Karpas-422 (cell line): Measurements from ENCODE around the gene SCN3A. TPM values are rescaled to one million over a fixed set of nuclear protein-coding genes. Genes with fewer than 3 reads are reported as not detected.

Source experiments
- DNase-seq: peaks from one replicate; pipeline ENCODE4 v3.0.0-alpha.2; 2015
- H2AFZ ChIP-seq: fragments of 200-600 bp; sonication (generic); 2 replicates; pipeline ENCODE4 v1.6.1; 2014; ENCODE audit warnings: antibody characterized with exemption, low read length, mixed read lengths
- H3K27ac ChIP-seq: fragments of 200-600 bp; sonication (generic); 2 replicates; pipeline ENCODE4 v1.5.1; 2014; ENCODE audit warnings: mild to moderate bottlenecking, low read length, moderate library complexity
- H3K27me3 ChIP-seq: fragments of 200-600 bp; sonication (generic); 2 replicates; pipeline ENCODE4 v1.6.1; 2014; ENCODE audit warnings: low read length, mixed read lengths
- H3K36me3 ChIP-seq: fragments of 200-600 bp; sonication (generic); 2 replicates; pipeline ENCODE4 v1.6.1; 2014; ENCODE audit warnings: low read length, mixed read lengths; ENCODE audit not compliant: insufficient read depth
- H3K4me1 ChIP-seq: fragments of 200-600 bp; sonication (generic); 2 replicates; pipeline ENCODE4 v1.6.1; 2014; ENCODE audit warnings: mild to moderate bottlenecking, low read length, mixed read lengths
- H3K4me2 ChIP-seq: fragments of 200-600 bp; sonication (generic); 2 replicates; pipeline ENCODE4 v1.6.1; 2014; ENCODE audit warnings: low read length, low read depth, mild to moderate bottlenecking; ENCODE audit not compliant: poor library complexity, severe bottlenecking
- H3K4me3 ChIP-seq: fragments of 200-600 bp; sonication (generic); 2 replicates; pipeline ENCODE4 v1.5.1; 2014; ENCODE audit warnings: mild to moderate bottlenecking, antibody characterized with exemption, low read length, mixed read lengths
- H3K79me2 ChIP-seq: fragments of 200-600 bp; sonication (generic); 2 replicates; pipeline ENCODE4 v1.6.1; 2014; ENCODE audit warnings: mild to moderate bottlenecking, low read length, mixed read lengths
- H3K9ac ChIP-seq: fragments of 200-600 bp; sonication (generic); 2 replicates; pipeline ENCODE4 v1.6.0; 2014; ENCODE audit warnings: low read length
- H3K9me2 ChIP-seq: fragments of 200-600 bp; sonication (generic), shearing (Covaris generic); replicated peaks from 2 replicates; pipeline ENCODE4 v1.6.0; 2014; ENCODE audit warnings: mild to moderate bottlenecking, low read length, moderate library complexity; ENCODE audit not compliant: insufficient read depth
- H3K9me3 ChIP-seq: fragments of 300-700, 200-600 bp; sonication (generic); 2 replicates; pipeline ENCODE4 v1.6.1; 2014; ENCODE audit warnings: low read length, mixed read lengths
- H4K20me1 ChIP-seq: fragments of 200-600 bp; sonication (generic); 2 replicates; pipeline ENCODE4 v1.6.1; 2014; ENCODE audit warnings: mild to moderate bottlenecking, antibody characterized with exemption, low read length, low read depth; ENCODE audit not compliant: insufficient read depth
- total RNA-seq: library from RNA; depleted of rRNA; stranded (reverse); fragments of >200 nt; shearing (Covaris generic); gene quantifications from 2 replicates; pipeline ENCODE4 v1.2.3, GENCODE V29; 2014; ENCODE audit warnings: low replicate concordance

SCN3A gene
- total RNA-seq, 1 experiment from 2014 or later: not detected

- Histone ChIP-seq H3K27ac (no peak overlapping the region), H3K36me3 (no peaks in the 10 kb centered on the region), H3K4me2 (no peak overlapping the region), H3K9me2 (no peaks in the 10 kb centered on the region), H3K4me1 (no peaks in the 10 kb centered on the region), H2AFZ (no peak overlapping the region), H3K27me3 (no peaks in the 10 kb centered on the region), H3K9me3 (no peaks in the 10 kb centered on the region), H3K9ac (no peak overlapping the region), H4K20me1 (no peaks in the 10 kb centered on the region), H3K79me2 (no peaks in the 10 kb centered on the region), H3K4me3 (no peak overlapping the region)
- no peak for DNase-seq
These were observed 56.4 kb downstream of the SCN3A start for GRCh38 chr2:165147186-165148045.

DNA sequence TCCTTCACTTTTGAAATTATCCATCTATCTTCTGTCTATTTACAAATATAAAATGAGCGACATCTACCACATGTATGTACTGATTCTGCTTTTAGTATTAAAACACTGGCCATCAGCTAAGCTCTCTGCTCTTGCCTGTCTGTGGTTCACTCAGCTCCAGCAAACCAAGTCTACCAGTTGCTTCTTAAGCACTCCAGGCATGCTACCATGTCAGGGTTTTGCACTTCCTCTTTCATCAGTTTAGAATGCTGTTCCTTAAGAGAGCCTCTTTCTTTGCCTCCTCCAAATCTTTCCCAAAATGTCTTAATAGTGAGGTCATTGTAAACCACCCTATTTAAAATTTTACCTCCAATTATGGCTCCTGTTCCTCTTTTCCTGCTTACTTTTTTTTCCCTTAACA is 59.5 kb downstream of the SCN3A start:
- Histone ChIP-seq H3K9me3 (no peaks in the 10 kb centered on the region), H3K79me2 (no peaks in the 10 kb centered on the region), H3K9me2 (no peaks in the 10 kb centered on the region), H3K4me3 (no peak overlapping the region), H3K4me2 (no peak overlapping the region), H2AFZ (no peak overlapping the region), H3K27ac (no peak overlapping the region), H3K27me3 (no peaks in the 10 kb centered on the region), H3K4me1 (no peaks in the 10 kb centered on the region), H4K20me1 (no peaks in the 10 kb centered on the region), H3K36me3 (no peaks in the 10 kb centered on the region), H3K9ac (no peak overlapping the region)
- no peak for DNase-seq

DNA sequence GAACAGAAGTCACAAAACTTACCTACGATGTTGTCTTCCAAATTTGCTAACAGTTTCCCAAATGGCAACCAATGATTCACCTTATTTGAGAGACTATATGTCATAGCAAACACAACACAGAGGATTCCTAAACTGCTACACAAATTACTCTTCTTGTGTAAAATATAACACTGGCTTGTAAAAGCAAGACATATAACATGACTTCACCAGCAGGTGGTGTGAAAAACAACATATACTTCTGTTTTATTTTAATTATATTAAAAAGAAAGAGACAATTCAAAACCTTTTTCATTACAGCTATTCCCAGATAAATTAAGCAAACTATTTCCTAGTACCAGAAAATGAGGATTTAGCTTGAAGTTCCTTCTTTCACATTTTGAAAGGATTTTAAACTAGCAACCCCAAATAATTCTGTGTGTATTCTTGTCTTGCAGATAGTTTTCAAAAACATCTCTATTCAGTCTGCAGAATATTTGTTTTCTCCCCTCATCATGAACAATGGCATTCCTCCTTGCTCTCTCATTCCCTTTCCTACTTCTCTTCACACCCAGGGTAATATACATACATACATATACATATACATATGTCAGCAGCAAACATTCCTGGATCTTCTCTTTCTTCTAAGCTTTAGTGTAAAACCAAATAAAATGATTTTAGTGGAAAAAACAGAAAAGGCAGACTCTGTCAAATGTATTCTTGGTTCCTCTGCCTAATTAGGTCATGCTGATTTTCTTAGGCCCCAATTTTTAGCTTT is 62.1 kb downstream of the SCN3A start:
- H4K20me1 ChIP-seq: no peaks in the 10 kb centered on the region
- no peak overlapping the region for H2AFZ ChIP-seq
- DNase-seq: no peak
- no peak overlapping the region for H3K4me2 ChIP-seq
- no peaks in the 10 kb centered on the region for H3K9me3 ChIP-seq
- no peaks in the 10 kb centered on the region for H3K36me3 ChIP-seq
- H3K27me3 ChIP-seq: no peaks in the 10 kb centered on the region
- no peaks in the 10 kb centered on the region for H3K4me1 ChIP-seq
- no peaks in the 10 kb centered on the region for H3K9me2 ChIP-seq
- no peaks in the 10 kb centered on the region for H3K79me2 ChIP-seq
- no peak overlapping the region for H3K9ac ChIP-seq
- no peak overlapping the region for H3K27ac ChIP-seq
- no peak overlapping the region for H3K4me3 ChIP-seq

DNA sequence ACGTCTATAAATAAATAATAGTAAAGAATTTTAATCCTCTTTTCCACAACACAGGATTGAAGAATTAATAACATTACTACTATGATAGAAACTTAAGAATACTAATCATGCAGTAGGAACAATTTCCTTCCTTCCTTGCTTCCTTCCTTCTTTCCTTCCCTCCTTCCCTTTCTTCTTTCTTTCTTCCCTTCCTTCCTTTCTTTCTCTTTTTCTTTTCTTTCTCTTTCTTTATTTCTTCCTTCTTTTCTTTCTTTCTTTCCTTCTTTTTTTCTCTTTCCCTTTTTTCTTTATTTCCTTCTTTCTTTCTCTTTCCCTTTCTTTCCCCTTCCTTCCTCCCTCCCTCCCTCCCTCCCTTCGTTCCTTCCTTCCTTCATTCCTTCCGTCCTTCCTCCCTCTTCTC is 77.6 kb downstream of the SCN3A start:
- no peaks in the 10 kb centered on the region for H3K9me3 ChIP-seq
- no peak overlapping the region for H3K27ac ChIP-seq
- no peak for DNase-seq
- no peaks in the 10 kb centered on the region for H3K27me3 ChIP-seq
- no peak overlapping the region for H2AFZ ChIP-seq
- H3K79me2 ChIP-seq: no peaks in the 10 kb centered on the region
- no peaks in the 10 kb centered on the region for H3K9me2 ChIP-seq
- H3K4me1 ChIP-seq: no peaks in the 10 kb centered on the region
- no peak overlapping the region for H3K9ac ChIP-seq
- no peak overlapping the region for H3K4me2 ChIP-seq
- no peak overlapping the region for H3K4me3 ChIP-seq
- H4K20me1 ChIP-seq: no peaks in the 10 kb centered on the region
- no peaks in the 10 kb centered on the region for H3K36me3 ChIP-seq

DNA sequence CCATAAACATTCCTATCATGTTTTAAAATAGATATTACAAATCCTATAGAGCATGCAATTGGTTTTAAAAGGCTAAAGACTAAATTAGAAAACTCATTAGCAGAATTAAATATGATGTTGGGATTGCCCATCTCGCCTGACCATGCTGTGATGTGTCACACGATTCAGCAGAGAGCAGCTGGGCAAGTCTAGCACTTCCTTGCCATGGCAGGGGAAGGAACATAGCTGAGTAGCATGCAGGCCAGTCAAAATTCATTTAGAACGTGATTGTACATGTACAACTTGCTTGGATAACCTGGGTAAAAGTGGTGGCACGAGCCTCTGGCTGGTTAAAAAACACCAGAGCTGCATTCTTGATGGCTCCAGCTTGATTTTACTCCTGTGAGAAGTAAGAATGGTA is 81.3 kb downstream of the SCN3A start:
- Histone ChIP-seq H3K9me3 (no peaks in the 10 kb centered on the region), H3K4me2 (no peak overlapping the region), H3K79me2 (no peaks in the 10 kb centered on the region), H3K4me3 (no peak overlapping the region), H4K20me1 (no peaks in the 10 kb centered on the region), H3K27ac (no peak overlapping the region), H3K4me1 (no peaks in the 10 kb centered on the region), H3K36me3 (no peaks in the 10 kb centered on the region), H2AFZ (no peak overlapping the region), H3K27me3 (no peaks in the 10 kb centered on the region), H3K9me2 (no peaks in the 10 kb centered on the region), H3K9ac (no peak overlapping the region)
- DNase-seq: no peak

DNA sequence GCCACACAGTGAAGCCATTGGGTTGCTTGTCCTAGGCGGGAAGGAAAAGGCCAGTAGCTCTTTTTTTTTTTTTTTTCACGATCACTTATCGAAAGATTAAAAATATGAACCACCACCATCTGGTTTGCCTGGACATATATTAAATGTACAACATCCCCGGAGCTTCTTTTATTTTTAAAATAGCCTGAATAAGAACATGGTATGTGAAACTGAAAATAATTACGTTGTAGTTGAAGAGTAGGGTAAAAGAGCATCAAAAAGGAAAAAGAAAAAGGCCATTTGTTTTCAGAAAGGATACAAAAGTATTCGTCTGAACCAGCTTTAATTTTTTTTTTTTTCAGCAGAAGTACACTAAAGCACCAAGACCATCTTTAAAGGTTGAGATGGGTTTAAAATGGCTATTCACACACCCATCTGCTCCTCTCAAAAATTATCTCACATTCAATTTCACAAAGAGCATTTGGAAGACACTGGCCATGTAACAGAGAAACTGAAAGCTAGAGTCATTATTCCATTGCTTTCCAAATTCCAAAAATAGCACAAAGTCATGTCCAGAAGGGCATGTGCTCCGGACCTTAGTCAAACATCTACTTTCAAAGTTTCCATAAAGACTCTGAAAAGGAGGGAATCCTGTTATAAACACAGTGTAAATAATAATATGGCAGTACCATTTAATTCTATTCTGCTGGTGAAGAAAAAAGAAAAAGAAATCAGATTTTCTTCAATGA is 82.9 kb downstream of the SCN3A start:
- H3K9me2 ChIP-seq: no peaks in the 10 kb centered on the region
- DNase-seq: no peak
- no peak overlapping the region for H3K9ac ChIP-seq
- H3K4me2 ChIP-seq: no peak overlapping the region
- H3K27me3 ChIP-seq: no peaks in the 10 kb centered on the region
- no peaks in the 10 kb centered on the region for H3K79me2 ChIP-seq
- no peaks in the 10 kb centered on the region for H3K9me3 ChIP-seq
- no peak overlapping the region for H3K27ac ChIP-seq
- H3K4me3 ChIP-seq: no peak overlapping the region
- H3K36me3 ChIP-seq: no peaks in the 10 kb centered on the region
- H2AFZ ChIP-seq: no peak overlapping the region
- H4K20me1 ChIP-seq: no peaks in the 10 kb centered on the region
- no peaks in the 10 kb centered on the region for H3K4me1 ChIP-seq

DNA sequence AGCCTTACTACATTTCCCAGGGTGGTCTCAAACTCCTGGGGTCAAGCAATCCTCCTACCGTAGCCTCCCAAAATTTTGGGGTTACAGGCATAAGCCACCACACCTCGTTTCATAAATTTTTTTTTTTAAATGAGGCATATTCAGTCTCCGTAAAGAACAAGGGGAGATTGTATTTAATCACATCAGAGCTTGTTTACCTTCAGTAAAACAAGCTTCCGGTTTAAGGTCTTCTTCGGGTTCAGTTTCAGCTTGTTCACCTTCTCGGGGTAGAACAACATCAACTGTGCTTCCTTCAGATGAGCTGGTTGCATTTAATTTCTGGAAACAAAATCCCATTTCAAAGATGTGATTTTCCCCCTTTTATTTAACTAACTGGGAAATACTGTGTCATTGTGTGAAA is 88.6 kb downstream of the SCN3A start:
- Histone ChIP-seq H3K4me3 (no peak overlapping the region), H3K79me2 (no peaks in the 10 kb centered on the region), H2AFZ (no peak overlapping the region), H3K4me2 (no peak overlapping the region), H3K27me3 (no peaks in the 10 kb centered on the region), H3K9ac (no peak overlapping the region), H3K27ac (no peak overlapping the region), H3K9me2 (no peaks in the 10 kb centered on the region), H3K9me3 (no peaks in the 10 kb centered on the region), H3K4me1 (no peaks in the 10 kb centered on the region), H4K20me1 (no peaks in the 10 kb centered on the region), H3K36me3 (no peaks in the 10 kb centered on the region)
- no peak for DNase-seq

GRCh38 chr2:165114346-165114939 is 89.4 kb downstream of the SCN3A start:
- Histone ChIP-seq H3K4me3 (no peak overlapping the region), H3K36me3 (no peaks in the 10 kb centered on the region), H3K27me3 (no peaks in the 10 kb centered on the region), H4K20me1 (no peaks in the 10 kb centered on the region), H3K9me2 (no peaks in the 10 kb centered on the region), H3K27ac (no peak overlapping the region), H3K9me3 (no peaks in the 10 kb centered on the region), H3K4me2 (no peak overlapping the region), H3K79me2 (no peaks in the 10 kb centered on the region), H3K9ac (no peak overlapping the region), H3K4me1 (no peaks in the 10 kb centered on the region), H2AFZ (no peak overlapping the region)
- no peak for DNase-seq
